GM21390 (cell line): Measurements from ENCODE around the gene NKAPL.
A peak's percentile ranks its signal among the peaks of the same experiment; 100 is the strongest.
"Not testable (repeated sequence)": the region's sequence is repeated elsewhere in the genome, so short reads cannot be mapped to it uniquely, and the experiment has no call there.

Experiments used
- ATAC-seq: cut with Tn5 transposase; IDR thresholded peaks from one replicate; pipeline ENCODE4 v1.9.1; 2021; ENCODE audit not compliant: unreplicated experiment

The NKAPL gene

GRCh38 chr6:28296520-28297060 lies 37.5 kb downstream of the NKAPL start:
- no peak for ATAC-seq

GRCh38 chr6:28303570-28303969 lies 44.5 kb downstream of the NKAPL start:
- peak; percentile 79 for ATAC-seq

- not testable (repeated sequence) for ATAC-seq
Measured at GRCh38 chr6:28306363-28306762, 47.3 kb downstream of the NKAPL start.
